Caco-2 (cell line): ENCODE results near the gene BCL2. TPM values are rescaled to one million over a fixed set of nuclear protein-coding genes. Genes with fewer than 3 reads are reported as not detected.
A peak's percentile ranks its signal among the peaks of the same experiment; 100 is the strongest.

Experiments
- BruUV-seq: library from RNA; stranded (reverse); fragments of 400-500 nt; replicated peaks from 2 replicates; lab custom pipeline; 2021; lab: Mats Ljungman, UMichigan
- CTCF ChIA-PET: fragments of 300-600 bp; sonication (Branson Sonifier 250); formaldehyde crosslinking; loops from one replicate; lab custom pipeline; 2022; ENCODE audit warnings: antibody characterized with exemption; lab: Charles Lee
- POLR2A ChIA-PET: fragments of 300-600 bp; sonication (Branson Sonifier 250); formaldehyde crosslinking; loops from one replicate; lab custom pipeline; 2022; ENCODE audit warnings: antibody characterized with exemption; lab: Charles Lee
- DNase-seq, 2 experiments: peaks; one replicate each; pipeline versions ENCODE4 v3.0.0 to v3.0.0-alpha.2; 2020 to 2022
- H3K27me3 ChIP-seq: replicated peaks from 2 replicates; pipeline ENCODE4 v1.6.0; 2011; ENCODE audit warnings: low read length; ENCODE audit not compliant: control insufficient read depth, insufficient read depth
- H3K36me3 ChIP-seq: 2 replicates; pipeline ENCODE4 v1.5.1; 2011; ENCODE audit warnings: low read length; ENCODE audit not compliant: control insufficient read depth, insufficient read depth
- H3K4me1 ChIP-seq: fragments of 250-450 bp; sonication (Bioruptor Pico); 2 replicates; pipeline ENCODE4 v1.5.1; 2020; ENCODE audit warnings: mild to moderate bottlenecking
- H3K4me3 ChIP-seq: 2 replicates; pipeline ENCODE4 v1.5.1; 2011; ENCODE audit warnings: low read depth, mild to moderate bottlenecking, control low read depth, low read length
- H3K9me3 ChIP-seq: fragments of 250-450 bp; sonication (Bioruptor Pico); 2 replicates; pipeline ENCODE4 v1.5.1; 2020; ENCODE audit warnings: mild to moderate bottlenecking, moderate library complexity
- H3K27ac Mint-ChIP-seq: one replicate; pipeline ENCODE4 v1.8.0; 2022; ENCODE audit warnings: mixed read lengths; ENCODE audit not compliant: unreplicated experiment
- H3K27me3 Mint-ChIP-seq: one replicate; pipeline ENCODE4 v1.8.0; 2022; ENCODE audit warnings: mixed read lengths; ENCODE audit not compliant: insufficient read depth, unreplicated experiment
- H3K36me3 Mint-ChIP-seq: one replicate; pipeline ENCODE4 v1.8.0; 2022; ENCODE audit warnings: mild to moderate bottlenecking, mixed read lengths; ENCODE audit not compliant: insufficient read depth, unreplicated experiment
- H3K4me1 Mint-ChIP-seq: one replicate; pipeline ENCODE4 v1.8.0; 2022; ENCODE audit warnings: low read depth, mixed read lengths; ENCODE audit not compliant: unreplicated experiment
- H3K4me3 Mint-ChIP-seq: one replicate; pipeline ENCODE4 v1.8.0; 2022; ENCODE audit warnings: mild to moderate bottlenecking, moderate library complexity, mixed read lengths; ENCODE audit not compliant: unreplicated experiment
- H3K9me3 Mint-ChIP-seq: one replicate; pipeline ENCODE4 v1.8.0; 2022; ENCODE audit warnings: mixed read lengths; ENCODE audit not compliant: unreplicated experiment
- intact Hi-C: fragments of 100-400 bp; cut with micrococcal nuclease; formaldehyde crosslinking; loops from one replicate; pipeline ENCODE4 v1.10.0; 2022; ENCODE audit not compliant: unreplicated experiment
- total RNA-seq: library from RNA; stranded (reverse); gene quantifications from 2 replicates; pipeline ENCODE4 v1.2.3, GENCODE V29; 2022
- TF ChIP-seq, protein P1 (sequence below), 2 experiments: fragments of 200-600 bp in 1 of 2; IDR thresholded peaks; 1 replicate in 1 of 2; 2 replicates in 1 of 2; pipeline versions ENCODE4 v1.5.1 to v1.8.0; 2011 to 2022; ENCODE audit warnings: antibody characterized with exemption in 1 of 2, control low read depth in 1 of 2, inconsistent platforms in 1 of 2, low read depth in 1 of 2, low read length in 1 of 2, mild to moderate bottlenecking in 1 of 2, moderate library complexity in 1 of 2; ENCODE audit not compliant: insufficient read depth in 1 of 2, severe bottlenecking in 1 of 2, unreplicated experiment in 1 of 2

BCL2 gene
- total RNA-seq, 1 experiment from 2014 or later, result 6.5 TPM

DNA sequence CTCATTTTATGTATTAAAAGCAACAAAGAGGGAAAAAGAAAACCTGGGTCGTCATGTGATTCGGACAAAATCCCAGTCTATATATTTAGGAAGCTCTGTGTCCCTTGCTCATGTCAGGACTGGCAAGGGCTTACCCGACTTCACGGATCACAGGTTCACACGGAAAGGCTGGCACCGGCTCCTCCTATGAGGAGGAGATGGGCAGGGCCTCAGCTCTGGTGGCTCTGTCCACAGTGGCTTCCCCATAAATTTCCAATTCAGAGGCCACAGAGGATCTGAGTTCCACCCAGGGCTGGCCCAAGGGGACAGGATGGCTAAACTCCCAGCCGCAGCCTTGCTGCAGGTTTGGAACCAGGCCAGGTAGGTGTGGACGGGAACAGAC lies 186.8 kb downstream of the BCL2 start:
- no peaks in the 10 kb centered on the region for H3K36me3 ChIP-seq
- Mint-ChIP-seq H3K27me3 (no peaks in the 10 kb centered on the region), H3K36me3 (no peaks in the 10 kb centered on the region), H3K4me3 (no peak overlapping the region), H3K27ac (no peak overlapping the region), H3K9me3 (no peaks in the 10 kb centered on the region), H3K4me1 (peaks cover 11% of the 10 kb centered on the region)
- BruUV-seq, result no TSS peak
- ChIA-PET CTCF (no interaction called here), POLR2A (no interaction called here)
- H3K4me3 ChIP-seq, result no peak overlapping the region
- DNase-seq, result no peak
- H3K9me3 ChIP-seq, result no peaks in the 10 kb centered on the region
- no peaks in the 10 kb centered on the region for H3K27me3 ChIP-seq
- intact Hi-C loops, result loop anchor here (5.0 kb wide), 1 partner anchor 54 kb away; no protein-coding TSS in a partner anchor
- TF ChIP-seq, protein P1, sequence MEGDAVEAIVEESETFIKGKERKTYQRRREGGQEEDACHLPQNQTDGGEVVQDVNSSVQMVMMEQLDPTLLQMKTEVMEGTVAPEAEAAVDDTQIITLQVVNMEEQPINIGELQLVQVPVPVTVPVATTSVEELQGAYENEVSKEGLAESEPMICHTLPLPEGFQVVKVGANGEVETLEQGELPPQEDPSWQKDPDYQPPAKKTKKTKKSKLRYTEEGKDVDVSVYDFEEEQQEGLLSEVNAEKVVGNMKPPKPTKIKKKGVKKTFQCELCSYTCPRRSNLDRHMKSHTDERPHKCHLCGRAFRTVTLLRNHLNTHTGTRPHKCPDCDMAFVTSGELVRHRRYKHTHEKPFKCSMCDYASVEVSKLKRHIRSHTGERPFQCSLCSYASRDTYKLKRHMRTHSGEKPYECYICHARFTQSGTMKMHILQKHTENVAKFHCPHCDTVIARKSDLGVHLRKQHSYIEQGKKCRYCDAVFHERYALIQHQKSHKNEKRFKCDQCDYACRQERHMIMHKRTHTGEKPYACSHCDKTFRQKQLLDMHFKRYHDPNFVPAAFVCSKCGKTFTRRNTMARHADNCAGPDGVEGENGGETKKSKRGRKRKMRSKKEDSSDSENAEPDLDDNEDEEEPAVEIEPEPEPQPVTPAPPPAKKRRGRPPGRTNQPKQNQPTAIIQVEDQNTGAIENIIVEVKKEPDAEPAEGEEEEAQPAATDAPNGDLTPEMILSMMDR (IDR thresholded peaks at IDR 0.05; ENCODE audit: insufficient read depth in 1 of 2, low read depth in 1 of 2, low read length in 1 of 2, severe bottlenecking in 1 of 2, unreplicated experiment in 1 of 2), result no peak
- no peaks in the 10 kb centered on the region for H3K4me1 ChIP-seq

DNA sequence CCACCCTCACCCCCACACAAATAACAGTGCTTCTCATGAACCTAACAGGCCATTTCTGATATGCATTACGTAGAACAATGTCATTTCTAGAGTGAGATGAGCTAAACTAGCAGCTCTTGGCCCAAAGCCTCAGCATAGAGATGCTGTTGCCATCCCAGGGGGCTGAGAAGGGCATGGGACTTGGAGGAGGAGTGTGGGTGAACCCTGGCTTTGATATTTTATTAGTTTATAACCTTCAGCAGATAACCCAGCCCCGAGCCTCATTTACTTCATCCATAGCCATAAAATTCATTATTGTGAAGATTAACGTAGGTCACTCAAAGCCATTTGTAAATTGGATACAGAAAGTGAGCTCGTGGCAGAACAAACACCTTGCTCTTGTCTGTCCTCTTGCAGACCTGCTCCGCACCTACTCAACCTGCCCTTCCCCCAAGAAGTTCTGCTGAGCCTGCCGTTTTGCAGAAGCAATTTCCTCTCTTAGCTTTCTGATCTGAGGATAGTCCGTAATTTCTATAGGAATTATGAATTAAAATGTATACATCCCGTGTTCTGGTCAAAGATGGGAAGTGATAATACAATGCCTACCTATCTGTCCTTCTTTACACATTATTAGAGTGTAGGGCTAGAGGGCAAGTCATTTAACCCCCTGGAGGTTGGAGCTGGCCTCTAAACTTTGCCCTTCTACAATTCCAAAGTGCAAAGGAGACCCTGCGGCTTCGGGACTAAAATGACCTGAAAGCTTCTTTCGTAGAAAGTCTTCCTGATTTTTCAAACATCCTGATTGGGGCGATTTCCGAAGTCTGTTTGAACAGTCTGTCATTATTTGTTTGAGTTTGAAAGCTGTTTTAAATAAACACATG lies 187.4 kb downstream of the BCL2 start:
- intact Hi-C loops, result loop anchor here (2.0 to 5.0 kb wide), 2 partner anchors 55 to 191 kb away; no protein-coding TSS in a partner anchor
- H3K27me3 Mint-ChIP-seq, result no peaks in the 10 kb centered on the region
- Histone ChIP-seq H3K4me3 (no peak overlapping the region), H3K27me3 (no peaks in the 10 kb centered on the region), H3K4me1 (peaks cover 6% of the 10 kb centered on the region), H3K9me3 (no peaks in the 10 kb centered on the region), H3K36me3 (no peaks in the 10 kb centered on the region)
- no peaks in the 10 kb centered on the region for H3K9me3 Mint-ChIP-seq
- H3K4me3 Mint-ChIP-seq, result no peak overlapping the region
- BruUV-seq, result no TSS peak
- H3K27ac Mint-ChIP-seq, result no peak overlapping the region
- ChIA-PET CTCF (no interaction called here), POLR2A (no interaction called here)
- H3K36me3 Mint-ChIP-seq, result peaks cover 2% of the 10 kb centered on the region
- TF ChIP-seq, protein P1 (IDR thresholded peaks at IDR 0.05; ENCODE audit: insufficient read depth in 1 of 2, low read depth in 1 of 2, low read length in 1 of 2, severe bottlenecking in 1 of 2, unreplicated experiment in 1 of 2), result no peak
- H3K4me1 Mint-ChIP-seq, result peaks cover 11% of the 10 kb centered on the region
- DNase-seq, result no peak

DNA sequence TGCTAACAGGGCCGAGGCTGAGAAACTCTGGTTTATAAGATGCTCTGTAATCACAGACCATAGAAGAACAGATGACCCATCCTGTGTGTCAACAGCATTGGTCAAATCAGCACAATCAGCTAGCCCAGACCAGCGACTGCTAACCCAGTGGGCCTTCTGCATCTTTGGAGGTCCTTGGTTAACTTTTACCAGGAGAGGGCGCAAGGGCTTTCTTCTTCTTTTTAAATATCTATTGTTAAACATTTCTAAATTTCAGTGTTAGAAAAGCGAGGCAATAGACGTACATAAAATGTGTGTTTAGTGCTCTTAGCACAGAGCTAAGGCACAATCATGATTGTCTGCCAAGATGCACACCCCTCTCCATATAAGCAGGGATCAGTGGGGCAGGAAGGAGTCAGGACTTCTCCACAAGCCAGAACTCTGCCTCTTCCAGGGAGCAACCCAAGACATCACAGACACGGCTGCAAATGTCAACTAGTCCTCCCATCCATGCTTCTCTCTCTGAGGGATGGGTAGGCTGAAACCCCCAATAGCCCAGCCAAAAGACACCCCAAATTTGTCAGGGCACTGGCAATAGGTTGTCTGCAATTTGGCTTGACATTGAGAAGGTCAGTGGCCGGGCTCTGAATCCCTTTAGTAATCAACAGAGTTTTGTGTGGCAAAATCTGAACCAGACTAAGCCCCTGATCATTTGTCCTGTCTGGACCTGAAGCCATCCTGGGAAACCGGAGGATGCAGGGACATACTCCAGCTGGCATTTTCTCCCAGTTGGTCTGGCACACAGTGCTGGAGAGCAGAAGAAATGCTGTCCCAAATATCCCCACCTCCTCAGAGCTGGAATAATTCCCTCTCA lies 188.2 kb downstream of the BCL2 start:
- Mint-ChIP-seq H3K27me3 (no peaks in the 10 kb centered on the region), H3K9me3 (no peaks in the 10 kb centered on the region), H3K4me1 (peaks cover 9% of the 10 kb centered on the region), H3K4me3 (no peak overlapping the region), H3K27ac (no peak overlapping the region), H3K36me3 (peaks cover 5% of the 10 kb centered on the region)
- Histone ChIP-seq H3K4me1 (peaks cover 14% of the 10 kb centered on the region), H3K36me3 (no peaks in the 10 kb centered on the region), H3K4me3 (no peak overlapping the region), H3K27me3 (no peaks in the 10 kb centered on the region), H3K9me3 (no peaks in the 10 kb centered on the region)
- ChIA-PET POLR2A (no interaction called here), CTCF (no interaction called here)
- BruUV-seq, result no TSS peak
- TF ChIP-seq, protein P1 (IDR thresholded peaks at IDR 0.05; ENCODE audit: insufficient read depth in 1 of 2, low read depth in 1 of 2, low read length in 1 of 2, severe bottlenecking in 1 of 2, unreplicated experiment in 1 of 2), result peak; percentile 9 to 10
- intact Hi-C loops, result loop anchor here (2.0 to 5.0 kb wide), 2 partner anchors 56 to 191 kb away; no protein-coding TSS in a partner anchor
- no peak for DNase-seq
